Loucy (cell line): ENCODE measurements around the gene AJM1.

ENCODE experiments used
- CTCF ChIP-seq: fragments of 200-600 bp; sonication (generic); conservative IDR thresholded peaks from 2 replicates; pipeline ENCODE4 v1.5.1; 2014; ENCODE audit warnings: mild to moderate bottlenecking, antibody characterized with exemption, low read length
- EZH2phosphoT487 ChIP-seq: fragments of 200-600 bp; IDR thresholded peaks from 2 replicates; pipeline ENCODE4 v1.6.1; 2018; ENCODE audit warnings: antibody characterized with exemption, mild to moderate bottlenecking, moderate library complexity, borderline replicate concordance

- TF ChIP-seq CTCF (no peak), EZH2phosphoT487 (no peak)
Observed at GRCh38 chr9:136805207-136805740, 37.0 kb upstream of the AJM1 start.
